DOHH2 (cell line): Measurements from ENCODE around the gene KRT40.

Source experiments
- H3F3A ChIP-seq: fragments of 200-600 bp; sonication (generic), shearing (Covaris generic); 2 replicates; pipeline ENCODE4 v1.6.0; 2016; ENCODE audit warnings: antibody characterized with exemption, mild to moderate bottlenecking; ENCODE audit not compliant: control insufficient read depth, insufficient read depth
- H3K27ac ChIP-seq: fragments of 200-600 bp; sonication (generic); 2 replicates; pipeline ENCODE4 v1.5.1; 2014; ENCODE audit warnings: low read depth, mild to moderate bottlenecking, low read length, moderate library complexity
- H3K27me3 ChIP-seq: fragments of 200-600 bp; sonication (generic); 2 replicates; pipeline ENCODE4 v1.6.1; 2014; ENCODE audit warnings: mild to moderate bottlenecking, low read length, mixed read lengths; ENCODE audit not compliant: control insufficient read depth
- H3K36me3 ChIP-seq: fragments of 200-600 bp; sonication (generic); 2 replicates; pipeline ENCODE4 v1.6.1; 2014; ENCODE audit warnings: mild to moderate bottlenecking, low read length, moderate library complexity, mixed read lengths; ENCODE audit not compliant: control insufficient read depth
- H3K4me1 ChIP-seq: fragments of 200-600 bp; sonication (generic); 2 replicates; pipeline ENCODE4 v1.6.1; 2014; ENCODE audit warnings: mild to moderate bottlenecking, low read length, mixed read lengths; ENCODE audit not compliant: control insufficient read depth
- H3K4me2 ChIP-seq: fragments of 200-600 bp; sonication (generic); 2 replicates; pipeline ENCODE4 v1.6.0; 2014; ENCODE audit warnings: mild to moderate bottlenecking, low read length, moderate library complexity
- H3K4me3 ChIP-seq: fragments of 200-600 bp; sonication (generic); 2 replicates; pipeline ENCODE4 v1.5.1; 2014; ENCODE audit warnings: mild to moderate bottlenecking, low read length, mixed read lengths
- H3K79me2 ChIP-seq: fragments of 200-600 bp; sonication (generic); 2 replicates; pipeline ENCODE4 v1.6.1; 2014; ENCODE audit warnings: mild to moderate bottlenecking, low read length, mixed read lengths; ENCODE audit not compliant: control insufficient read depth
- H3K9me2 ChIP-seq: fragments of 200-600 bp; sonication (generic); replicated peaks from 2 replicates; pipeline ENCODE4 v1.6.1; 2014; ENCODE audit warnings: mild to moderate bottlenecking, low read length, mixed read lengths; ENCODE audit not compliant: control insufficient read depth
- H3K9me3 ChIP-seq: fragments of 200-600 bp; sonication (generic); 2 replicates; pipeline ENCODE4 v1.6.1; 2014; ENCODE audit warnings: antibody characterized with exemption, low read length, mixed read lengths; ENCODE audit not compliant: control insufficient read depth, insufficient read depth
- H4K20me1 ChIP-seq: fragments of 200-600 bp; sonication (generic); 2 replicates; pipeline ENCODE4 v1.6.0; 2014; ENCODE audit warnings: low read depth, mild to moderate bottlenecking, antibody characterized with exemption, low read length, moderate library complexity; ENCODE audit not compliant: control insufficient read depth, insufficient read depth
- EZH2phosphoT487 ChIP-seq: fragments of 200-600 bp; sonication (generic); IDR thresholded peaks from 2 replicates; pipeline ENCODE4 v1.6.1; 2017; ENCODE audit warnings: borderline replicate concordance, mild to moderate bottlenecking, antibody characterized with exemption, low read length, moderate library complexity, mixed read lengths
- TF ChIP-seq, protein P1 (sequence below): fragments of 200-600 bp; sonication (generic); IDR thresholded peaks from one replicate; pipeline ENCODE4 v1.5.1; 2014; ENCODE audit warnings: antibody characterized with exemption, mild to moderate bottlenecking, low read depth, low read length; ENCODE audit not compliant: poor library complexity, severe bottlenecking

KRT40 gene

DNA sequence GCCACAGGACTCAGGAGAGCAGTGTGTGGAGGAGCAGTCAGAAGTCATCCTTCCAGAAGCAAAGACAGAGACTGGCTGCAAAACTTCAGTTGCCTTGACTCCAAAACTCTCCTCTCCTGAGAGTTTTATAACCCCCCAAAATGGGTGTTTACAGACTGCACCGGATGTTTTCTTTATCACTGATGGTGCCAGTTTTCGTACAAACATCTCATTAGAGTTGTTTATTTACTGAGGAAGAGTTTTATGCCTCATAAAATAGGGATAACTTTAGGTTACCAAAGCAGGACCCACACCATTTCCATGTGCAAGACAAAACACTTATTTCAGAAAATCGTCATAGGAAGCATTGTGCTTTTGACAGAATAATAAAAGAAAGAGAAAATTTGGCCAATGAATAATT, at the start of gene KRT40:
Gene KRT40, minus strand, starts transcription at position 101 of the 400 bp plus-strand sequence. Its CDS starts 53 bp downstream, at position 48.
- Histone ChIP-seq H3K9me2 (no peaks in the 10 kb centered on the region), H3K36me3 (no peaks in the 10 kb centered on the region), H3K4me2 (no peak within 1 kb of the TSS), H3F3A (no peaks in the 10 kb centered on the region), H3K4me1 (no peaks in the 10 kb centered on the region), H4K20me1 (no peaks in the 10 kb centered on the region), H3K27ac (no peak within 1 kb of the TSS), H3K4me3 (no peak within 1 kb of the TSS), H3K9me3 (no peaks in the 10 kb centered on the region), H3K79me2 (no peaks in the 10 kb centered on the region), H3K27me3 (peaks cover 3% of the 10 kb centered on the region)
- no peak for TF ChIP-seq EZH2phosphoT487
- TF ChIP-seq, protein P1, sequence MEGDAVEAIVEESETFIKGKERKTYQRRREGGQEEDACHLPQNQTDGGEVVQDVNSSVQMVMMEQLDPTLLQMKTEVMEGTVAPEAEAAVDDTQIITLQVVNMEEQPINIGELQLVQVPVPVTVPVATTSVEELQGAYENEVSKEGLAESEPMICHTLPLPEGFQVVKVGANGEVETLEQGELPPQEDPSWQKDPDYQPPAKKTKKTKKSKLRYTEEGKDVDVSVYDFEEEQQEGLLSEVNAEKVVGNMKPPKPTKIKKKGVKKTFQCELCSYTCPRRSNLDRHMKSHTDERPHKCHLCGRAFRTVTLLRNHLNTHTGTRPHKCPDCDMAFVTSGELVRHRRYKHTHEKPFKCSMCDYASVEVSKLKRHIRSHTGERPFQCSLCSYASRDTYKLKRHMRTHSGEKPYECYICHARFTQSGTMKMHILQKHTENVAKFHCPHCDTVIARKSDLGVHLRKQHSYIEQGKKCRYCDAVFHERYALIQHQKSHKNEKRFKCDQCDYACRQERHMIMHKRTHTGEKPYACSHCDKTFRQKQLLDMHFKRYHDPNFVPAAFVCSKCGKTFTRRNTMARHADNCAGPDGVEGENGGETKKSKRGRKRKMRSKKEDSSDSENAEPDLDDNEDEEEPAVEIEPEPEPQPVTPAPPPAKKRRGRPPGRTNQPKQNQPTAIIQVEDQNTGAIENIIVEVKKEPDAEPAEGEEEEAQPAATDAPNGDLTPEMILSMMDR, result no peak

DNA sequence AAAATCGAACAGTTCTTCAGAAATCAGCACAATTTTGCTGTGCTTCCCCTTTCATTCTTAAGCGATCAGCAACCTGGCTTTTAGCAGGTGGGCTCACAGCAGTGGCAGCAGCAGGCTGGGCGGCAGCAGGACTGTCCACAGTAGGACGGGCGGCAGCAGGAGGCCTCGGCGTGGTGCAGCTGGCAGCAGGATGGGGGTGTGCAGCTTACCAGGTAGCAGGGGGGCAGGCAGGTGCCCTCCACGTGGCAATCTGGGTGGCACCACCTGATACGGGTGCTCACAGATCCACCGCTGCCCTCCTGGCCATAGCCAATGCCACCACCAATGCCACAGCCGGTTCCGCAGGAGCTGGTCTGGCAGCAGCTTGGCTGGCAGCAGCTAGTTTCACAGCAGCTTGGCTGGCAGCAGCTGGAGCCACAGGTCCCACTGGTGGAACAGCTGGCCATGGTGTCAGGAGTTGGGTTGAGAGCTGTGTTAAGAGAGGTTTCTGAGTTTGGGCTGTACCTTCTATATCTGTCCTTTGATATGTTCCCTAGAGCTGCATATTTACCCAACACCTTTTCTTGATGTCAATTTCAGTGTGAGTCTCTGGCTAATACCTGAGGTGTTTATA, 45.6 kb upstream of the KRT40 start, which contains the start of gene KRTAP1-4:
Gene KRTAP1-4, minus strand, starts transcription at position 563 of the 613 bp plus-strand sequence. Its CDS starts 117 bp downstream, at position 446.
- H4K20me1 ChIP-seq, result no peaks in the 10 kb centered on the region
- no peaks in the 10 kb centered on the region for H3F3A ChIP-seq
- no peak within 1 kb of the TSS for H3K4me3 ChIP-seq
- H3K4me2 ChIP-seq, result no peak within 1 kb of the TSS
- no peaks in the 10 kb centered on the region for H3K9me3 ChIP-seq
- no peaks in the 10 kb centered on the region for H3K9me2 ChIP-seq
- H3K27ac ChIP-seq, result no peak within 1 kb of the TSS
- no peaks in the 10 kb centered on the region for H3K27me3 ChIP-seq
- TF ChIP-seq EZH2phosphoT487, result no peak
- TF ChIP-seq, protein P1, result no peak
- H3K36me3 ChIP-seq, result no peaks in the 10 kb centered on the region
- H3K4me1 ChIP-seq, result no peaks in the 10 kb centered on the region
- no peaks in the 10 kb centered on the region for H3K79me2 ChIP-seq

DNA sequence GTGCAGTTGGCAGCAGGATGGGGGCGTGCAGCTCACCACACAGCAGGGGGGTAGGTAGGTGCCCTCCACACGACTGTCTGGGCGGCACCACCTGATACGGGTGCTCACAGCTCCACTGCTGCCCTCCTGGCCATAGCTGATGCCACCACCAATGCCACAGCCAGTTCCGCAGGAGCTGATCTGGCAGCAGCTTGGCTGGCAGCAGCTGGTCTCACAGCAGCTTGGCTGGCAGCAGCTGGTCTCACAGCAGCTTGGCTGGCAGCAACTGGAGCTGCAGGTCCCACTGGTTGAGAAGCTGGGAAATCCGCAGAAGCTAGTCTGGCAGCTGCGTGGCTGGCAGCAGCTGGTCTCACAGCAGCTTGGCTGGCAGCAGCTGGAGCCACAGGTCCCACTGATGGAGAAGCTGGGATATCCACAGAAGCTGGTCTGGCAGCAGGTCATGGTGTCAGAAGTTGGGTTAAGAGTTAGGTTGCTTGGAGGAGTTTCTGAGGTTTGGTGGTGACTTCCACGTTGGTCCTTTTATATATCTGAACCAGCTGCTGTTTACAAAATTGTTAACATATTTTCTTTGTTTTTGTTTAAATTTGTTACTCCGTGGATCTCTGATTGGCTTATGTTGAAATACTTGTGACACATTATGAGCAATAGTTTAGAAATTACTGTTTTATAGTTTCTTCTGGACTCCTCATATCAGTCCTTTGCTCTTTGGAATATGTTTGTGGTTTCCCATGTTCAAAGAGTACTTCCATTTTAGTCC, 42.8 kb upstream of the KRT40 start, which contains the start of gene KRTAP1-5:
Gene KRTAP1-5, minus strand, starts transcription at position 494 of the 757 bp plus-strand sequence. Its CDS starts 53 bp downstream, at position 441.
- Histone ChIP-seq H3K4me3 (no peak within 1 kb of the TSS), H3K27ac (no peak within 1 kb of the TSS), H3K4me2 (no peak within 1 kb of the TSS), H3K36me3 (no peaks in the 10 kb centered on the region), H3K27me3 (no peaks in the 10 kb centered on the region), H3K4me1 (no peaks in the 10 kb centered on the region), H3K79me2 (no peaks in the 10 kb centered on the region), H3K9me3 (no peaks in the 10 kb centered on the region), H3F3A (no peaks in the 10 kb centered on the region), H4K20me1 (no peaks in the 10 kb centered on the region), H3K9me2 (no peaks in the 10 kb centered on the region)
- no peak for TF ChIP-seq EZH2phosphoT487
- TF ChIP-seq, protein P1, result no peak
